HepG2 (cell line): ENCODE measurements around the gene SFXN5. TPM values are rescaled to one million over a fixed set of nuclear protein-coding genes. Genes with fewer than 3 reads are reported as not detected.

Experiments
- ATAC-seq: fragments of 200-7000 bp; cut with Tn5 transposase; 3 replicates; pipeline ENCODE4 v1.9.1; 2020; ENCODE audit warnings: mild to moderate bottlenecking, moderate library complexity
- BruUV-seq: library from RNA; stranded (reverse); fragments of 400-500 nt; replicated peaks from 2 replicates; lab custom pipeline; 2021; lab: Mats Ljungman, UMichigan
- CTCF ChIA-PET: fragments of 300-600 bp; formaldehyde crosslinking; extraction: SDS; loops from one replicate; lab custom pipeline; 2021; ENCODE audit warnings: low total read pairs, inconsistent platforms, low intra/inter-chr PET ratio; lab: Yijun Ruan, JAX
- POLR2A ChIA-PET: fragments of 350-600 bp; sonication (Branson Sonifier 250); formaldehyde crosslinking; loops from one replicate; lab custom pipeline; 2020; ENCODE audit warnings: antibody characterized with exemption, inconsistent platforms; lab: Yijun Ruan, JAX
- DNase-seq: peaks from one replicate; pipeline ENCODE4 v3.0.0-alpha.2; 2015; ENCODE audit warnings: low spot score
- FAIRE-seq: peaks from 3 replicates; lab custom pipeline; 2011; peaks lifted over from hg19 to GRCh38; lab: Jason Lieb, UNC
- H2AFZ ChIP-seq: one replicate; pipeline ENCODE4 v1.6.1; 2011; ENCODE audit warnings: low read length, inconsistent platforms
- H3K27ac ChIP-seq: fragments of 300-600 bp; 3 replicates; pipeline ENCODE4 v1.8.0; 2011; ENCODE audit warnings: mixed run types, mild to moderate bottlenecking, mixed read lengths, low read length, inconsistent platforms; ENCODE audit not compliant: insufficient read depth; ENCODE audit errors: extremely low read length
- H3K27me3 ChIP-seq, 2 experiments: fragments of 200-600 bp in 1 of 2; 2 replicates in 1 of 2; 3 replicates in 1 of 2; pipeline versions ENCODE4 v1.6.0 to v1.8.0; 2011; ENCODE audit warnings: low read length in 2 of 2, mild to moderate bottlenecking in 2 of 2, moderate library complexity in 2 of 2, inconsistent platforms in 1 of 2; ENCODE audit not compliant: insufficient read depth in 2 of 2, control insufficient read depth in 1 of 2
- H3K36me3 ChIP-seq, 2 experiments: fragments of 200-600 bp in 1 of 2; replicated peaks in 1 of 2; 2 replicates in 1 of 2; 3 replicates in 1 of 2; pipeline versions ENCODE4 v1.5.1 to v1.8.0; 2011; ENCODE audit warnings: low read length in 2 of 2, inconsistent platforms in 1 of 2; ENCODE audit not compliant: insufficient read depth in 2 of 2, control insufficient read depth in 1 of 2
- H3K4me1 ChIP-seq: 2 replicates; pipeline ENCODE4 v1.5.1; 2012; ENCODE audit warnings: low read length, inconsistent platforms; ENCODE audit not compliant: insufficient read depth
- H3K4me2 ChIP-seq: 2 replicates; pipeline ENCODE4 v1.6.0; 2011; ENCODE audit warnings: low read depth, low read length, inconsistent platforms
- H3K4me3 ChIP-seq, 3 experiments: fragments of 200-600 bp in 1 of 3; sonication (generic), shearing (Covaris generic) in 1 of 3; replicated peaks in 1 of 3; 2 replicates each; pipeline ENCODE4 v1.5.1; 2011 to 2016; ENCODE audit warnings: low read length in 3 of 3, inconsistent platforms in 2 of 3, low read depth in 2 of 3, mild to moderate bottlenecking in 2 of 3, control low read depth in 1 of 3, mixed read lengths in 1 of 3; ENCODE audit not compliant: insufficient read depth in 1 of 3
- H3K79me2 ChIP-seq: one replicate; pipeline ENCODE4 v1.6.1; 2011; ENCODE audit warnings: low read length, inconsistent platforms; ENCODE audit not compliant: insufficient read depth
- H3K9ac ChIP-seq: 2 replicates; pipeline ENCODE4 v1.6.0; 2011; ENCODE audit warnings: mild to moderate bottlenecking, low read depth, low read length, inconsistent platforms; ENCODE audit not compliant: insufficient read depth
- H3K9me3 ChIP-seq: 2 replicates; pipeline ENCODE4 v1.5.1; 2012; ENCODE audit warnings: mild to moderate bottlenecking, low read length
- H4K20me1 ChIP-seq: 2 replicates; pipeline ENCODE4 v1.6.0; 2011; ENCODE audit warnings: inconsistent platforms, mild to moderate bottlenecking, low read length, moderate library complexity; ENCODE audit not compliant: insufficient read depth
- ATF7 ChIP-seq, 2 experiments: fragments of 450-650 bp in 1 of 2; sonication (generic) in 1 of 2; formaldehyde crosslinking in 1 of 2; IDR thresholded peaks; 2 replicates each; pipeline versions ENCODE4 v1.4.0 to v1.6.1; 2016 to 2020; ENCODE audit warnings: antibody characterized with exemption in 1 of 2, mild to moderate bottlenecking in 1 of 2, missing genetic modification reagents in 1 of 2
- CTCF ChIP-seq: sonication (generic); formaldehyde crosslinking; IDR thresholded peaks from 2 replicates; pipeline ENCODE4 v1.5.0; 2020; ENCODE audit warnings: mild to moderate bottlenecking, missing genetic modification reagents, moderate library complexity
- TCF7 ChIP-seq: sonication (generic); IDR thresholded peaks from 2 replicates; pipeline ENCODE4 v1.6.1; 2016; ENCODE audit warnings: antibody characterized with exemption, low read depth
- XRCC5 ChIP-seq: fragments of 200-400 bp; formaldehyde crosslinking; optimal IDR thresholded peaks from 2 replicates; pipeline ENCODE3; 2017; ENCODE audit warnings: mild to moderate bottlenecking, low read length
- ZFP82 ChIP-seq: sonication (generic); formaldehyde crosslinking; IDR thresholded peaks from 2 replicates; pipeline ENCODE4 v1.5.1; 2020; ENCODE audit warnings: mild to moderate bottlenecking, missing genetic modification reagents, borderline replicate concordance
- ZSCAN9 ChIP-seq: IDR thresholded peaks from 2 replicates; pipeline ENCODE4 v1.6.1; 2016; ENCODE audit warnings: borderline replicate concordance
- WGBS: methylation state at CpG from one replicate; pipeline ENCODE4 v1.1.6; 2017; ENCODE audit warnings: low lambda C conversion rate; 5-methylcytosine and 5-hydroxymethylcytosine counted together
- in situ Hi-C: cut with HindIII; loops from 2 replicates; pipeline ENCODE4 v1.10.0; 2017; ENCODE audit warnings: low pct_unique_long_range_greater_than_20kb; ENCODE audit not compliant: extremely low pct_ligation_motif_present
- intact Hi-C: fragments of 100-400 bp; cut with micrococcal nuclease; formaldehyde crosslinking; loops from one replicate; pipeline ENCODE4 v1.10.0; 2022; ENCODE audit not compliant: unreplicated experiment
- polyA plus RNA-seq, 8 experiments: library from polyadenylated mRNA; depleted of rRNA in 3 of 8; stranded (reverse) in 7 of 8; unstranded in 1 of 8; fragments of >200 nt; fragmentation: Illumina TruSeq in 4 of 8; extraction: Trizol in 4 of 8; gene quantifications; 2 replicates each; pipeline versions ENCODE4 v1.2.1 to v1.2.3, GENCODE V29; 2011 to 2016; ENCODE audit warnings: low read depth in 4 of 8, missing spikeins in 1 of 8, mixed read lengths in 1 of 8; ENCODE audit not compliant: insufficient read depth in 1 of 8
- total RNA-seq, 5 experiments: library from RNA; depleted of rRNA; stranded (reverse); fragments of >200 nt; fragmentation: Illumina TruSeq; extraction: Trizol; gene quantifications; 2 replicates each; pipeline ENCODE4 v1.2.3, GENCODE V29; 2016; ENCODE audit warnings: low read depth in 1 of 5
- TF ChIP-seq, protein P1 (sequence below): sonication (generic); formaldehyde crosslinking; IDR thresholded peaks from 2 replicates; pipeline ENCODE4 v1.5.0; 2020; ENCODE audit warnings: missing genetic modification reagents, mild to moderate bottlenecking, borderline replicate concordance

The SFXN5 gene
- total and polyA plus RNA-seq, 2 of the 13 experiments (the other 11 are each of a cell fraction or from before 2014, with no cell fraction given), result 34.9 to 37.4 TPM

- Histone ChIP-seq H3K9ac (no peak overlapping the region), H3K9me3 (no peaks in the 10 kb centered on the region), H3K4me2 (no peak overlapping the region), H3K27ac (no peak overlapping the region), H4K20me1 (no peaks in the 10 kb centered on the region; the same call in 1 of the 2 replicates), H3K36me3 (no peaks in the 10 kb centered on the region), H3K27me3 (peaks cover 17 to 75% of the 10 kb centered on the region in 2 experiments), H3K79me2 (no peaks in the 10 kb centered on the region), H3K4me1 (peaks cover 35% of the 10 kb centered on the region), H3K4me3 (no peak overlapping the region), H2AFZ (no peak overlapping the region)
- DNase-seq (no peak), ATAC-seq (no peak), FAIRE-seq (peak; percentile 60)
- ChIA-PET POLR2A (no interaction called here), CTCF (no interaction called here)
- TF ChIP-seq, protein P1, sequence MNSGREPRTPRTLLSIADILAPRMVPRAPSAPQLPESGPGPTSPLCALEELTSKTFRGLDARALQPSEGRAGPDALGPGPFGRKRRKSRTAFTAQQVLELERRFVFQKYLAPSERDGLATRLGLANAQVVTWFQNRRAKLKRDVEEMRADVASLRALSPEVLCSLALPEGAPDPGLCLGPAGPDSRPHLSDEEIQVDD (CRISPR knock-in tag), result no peak
- no peak for TF ChIP-seq ZSCAN9 (CRISPR knock-in tag)
- peak; percentile 17; the same call in 1 of the 2 replicates for TF ChIP-seq ATF7 (IDR thresholded peaks at IDR 0.05)
- TF ChIP-seq ATF7 (CRISPR knock-in tag; IDR thresholded peaks at IDR 0.05), result no peak
- peak; percentile 36 for TF ChIP-seq XRCC5
- no peak for TF ChIP-seq TCF7
- TF ChIP-seq CTCF, result 0 out of 2 replicates have a peak, but pooled peaks have one; percentile 12
- TF ChIP-seq ZFP82 (CRISPR knock-in tag), result no peak
- intact Hi-C loops, result no loop called here
- in situ Hi-C loops, result no loop called here
- no TSS peak for BruUV-seq
- WGBS, result 25% methylated on average over 7 of the region's 7 CpGs
These were observed 157.9 kb downstream of the SFXN5 start for GRCh38 chr2:72913486-72914205.
